ENCODE results near the gene MYH11.

Gene MYH11

DNA sequence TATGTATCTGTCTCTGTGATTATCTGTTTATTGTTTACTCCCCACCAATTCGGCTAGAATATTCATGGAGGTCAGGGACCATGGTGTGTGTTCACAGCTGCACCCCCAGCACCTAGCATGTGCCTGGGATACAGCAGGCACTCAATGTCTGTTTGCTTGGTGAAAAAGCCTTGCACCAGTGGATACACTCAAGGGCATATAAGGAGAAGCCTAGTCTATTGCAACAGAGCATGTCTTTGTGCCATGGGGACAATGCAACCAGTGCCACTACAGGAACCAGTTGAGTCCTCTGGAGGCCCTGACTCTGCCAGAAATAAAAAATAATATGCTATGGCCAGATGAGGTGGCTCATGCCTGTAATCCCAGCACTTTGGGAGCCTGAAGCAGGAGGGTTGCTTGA, 113.2 kb downstream of the MYH11 start:
- in situ Hi-C loops (cut with HindIII; ENCODE audit: low pct_ligation_motif_present, low sequenced_read_pairs): no loop called here
- TF ChIP-seq, protein P1, sequence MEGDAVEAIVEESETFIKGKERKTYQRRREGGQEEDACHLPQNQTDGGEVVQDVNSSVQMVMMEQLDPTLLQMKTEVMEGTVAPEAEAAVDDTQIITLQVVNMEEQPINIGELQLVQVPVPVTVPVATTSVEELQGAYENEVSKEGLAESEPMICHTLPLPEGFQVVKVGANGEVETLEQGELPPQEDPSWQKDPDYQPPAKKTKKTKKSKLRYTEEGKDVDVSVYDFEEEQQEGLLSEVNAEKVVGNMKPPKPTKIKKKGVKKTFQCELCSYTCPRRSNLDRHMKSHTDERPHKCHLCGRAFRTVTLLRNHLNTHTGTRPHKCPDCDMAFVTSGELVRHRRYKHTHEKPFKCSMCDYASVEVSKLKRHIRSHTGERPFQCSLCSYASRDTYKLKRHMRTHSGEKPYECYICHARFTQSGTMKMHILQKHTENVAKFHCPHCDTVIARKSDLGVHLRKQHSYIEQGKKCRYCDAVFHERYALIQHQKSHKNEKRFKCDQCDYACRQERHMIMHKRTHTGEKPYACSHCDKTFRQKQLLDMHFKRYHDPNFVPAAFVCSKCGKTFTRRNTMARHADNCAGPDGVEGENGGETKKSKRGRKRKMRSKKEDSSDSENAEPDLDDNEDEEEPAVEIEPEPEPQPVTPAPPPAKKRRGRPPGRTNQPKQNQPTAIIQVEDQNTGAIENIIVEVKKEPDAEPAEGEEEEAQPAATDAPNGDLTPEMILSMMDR (IDR thresholded peaks at IDR 0.05; ENCODE audit: low read depth, low read length, missing control alignments): no peak
- DNase-seq: no peak
- Histone ChIP-seq H3K36me3 (replicated peaks) (no peaks in the 10 kb centered on the region), H3K27me3 (replicated peaks) (no peaks in the 10 kb centered on the region), H3K4me3 (ENCODE audit: low read depth, low read length) (no peak overlapping the region), H3K27ac (no peak overlapping the region)

DNA sequence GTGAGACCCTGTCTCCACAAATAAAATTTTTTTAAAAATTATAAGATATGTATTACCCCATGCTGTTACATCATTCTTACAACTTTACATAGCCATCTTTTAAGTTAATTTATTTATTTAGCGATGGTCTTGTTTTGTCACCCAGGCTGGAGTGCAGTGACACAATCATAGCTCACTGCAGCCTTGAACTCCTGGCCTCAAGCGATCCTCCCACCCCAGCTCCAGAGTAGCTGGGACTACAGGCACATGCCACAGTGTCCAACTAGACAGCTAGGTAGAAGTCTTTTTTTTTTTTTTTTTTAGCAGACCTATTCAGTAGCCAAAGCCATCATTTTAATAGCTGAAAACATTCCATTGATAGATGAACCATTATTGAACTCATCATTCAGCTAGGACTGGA, 114.1 kb downstream of the MYH11 start:
- H3K36me3 ChIP-seq (replicated peaks): no peaks in the 10 kb centered on the region
- no peaks in the 10 kb centered on the region for H3K27me3 ChIP-seq (replicated peaks)
- H3K27ac ChIP-seq: no peak overlapping the region
- no peak for DNase-seq
- in situ Hi-C loops (cut with HindIII; ENCODE audit: low pct_ligation_motif_present, low sequenced_read_pairs): no loop called here
- TF ChIP-seq, protein P1 (IDR thresholded peaks at IDR 0.05; ENCODE audit: low read depth, low read length, missing control alignments): no peak
- H3K4me3 ChIP-seq (ENCODE audit: low read depth, low read length): no peak overlapping the region

DNA sequence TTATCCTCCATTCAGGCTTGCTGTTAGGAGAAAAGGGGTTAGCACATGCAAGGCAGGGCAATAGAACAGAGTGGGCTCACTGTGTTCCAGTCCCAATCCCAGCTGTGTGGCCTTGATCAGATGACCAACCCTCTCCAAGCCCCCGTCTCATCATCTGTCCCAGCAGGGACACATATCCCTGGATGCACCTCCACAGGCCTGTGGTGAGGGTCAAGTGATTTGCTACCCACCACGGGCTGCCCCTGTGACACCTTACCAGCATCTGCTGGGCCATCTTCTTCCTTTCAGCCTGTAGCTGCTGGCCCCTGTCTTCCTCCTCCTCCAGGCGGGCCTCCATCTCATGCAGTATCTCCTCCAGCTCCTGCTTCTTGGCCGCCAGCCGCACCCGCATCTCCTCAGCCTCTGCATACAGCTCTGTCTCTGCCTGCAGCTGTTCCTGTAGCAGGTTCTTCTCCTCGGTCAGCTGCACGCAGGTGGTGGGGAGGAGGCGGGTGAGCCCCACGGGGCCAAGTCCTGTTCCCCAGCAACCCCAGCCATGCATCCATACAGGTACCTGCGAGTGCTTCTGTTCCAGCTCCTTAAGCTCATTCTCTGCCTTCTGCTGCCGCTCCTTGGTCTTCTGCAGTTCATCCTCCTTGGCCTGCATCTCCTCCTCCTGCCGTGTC, 115.5 kb downstream of the MYH11 start:
- DNase-seq: no peak
- in situ Hi-C loops (cut with HindIII; ENCODE audit: low pct_ligation_motif_present, low sequenced_read_pairs): no loop called here
- no peak overlapping the region for H3K27ac ChIP-seq
- TF ChIP-seq, protein P1 (IDR thresholded peaks at IDR 0.05; ENCODE audit: low read depth, low read length, missing control alignments): no peak
- no peak overlapping the region for H3K4me3 ChIP-seq (ENCODE audit: low read depth, low read length)
- no peaks in the 10 kb centered on the region for H3K27me3 ChIP-seq (replicated peaks)
- no peaks in the 10 kb centered on the region for H3K36me3 ChIP-seq (replicated peaks)

DNA sequence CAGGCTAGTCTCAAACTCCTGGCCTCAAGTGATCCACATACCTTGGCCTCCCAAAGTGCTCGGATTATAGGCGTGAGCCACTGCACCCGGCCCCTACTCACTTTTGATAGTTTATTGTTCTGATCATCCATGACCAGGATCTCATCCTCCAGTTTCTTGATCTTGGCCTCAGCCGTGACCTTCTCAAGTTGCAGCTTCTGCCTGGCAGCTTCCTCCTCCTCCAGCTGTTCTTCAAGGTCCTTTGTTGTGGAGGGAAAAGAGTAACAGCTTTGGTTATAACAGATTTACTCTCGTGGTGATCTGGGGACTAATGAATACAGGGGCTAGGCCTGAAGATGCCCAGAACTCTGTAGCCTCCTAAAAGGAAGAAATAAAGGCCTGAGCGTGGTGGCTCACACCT, 116.9 kb downstream of the MYH11 start:
- TF ChIP-seq, protein P1 (IDR thresholded peaks at IDR 0.05; ENCODE audit: low read depth, low read length, missing control alignments): no peak
- Histone ChIP-seq H3K27ac (no peak overlapping the region), H3K27me3 (replicated peaks) (no peaks in the 10 kb centered on the region), H3K36me3 (replicated peaks) (no peaks in the 10 kb centered on the region), H3K4me3 (ENCODE audit: low read depth, low read length) (no peak overlapping the region)
- in situ Hi-C loops (cut with HindIII; ENCODE audit: low pct_ligation_motif_present, low sequenced_read_pairs): no loop called here
- no peak for DNase-seq

DNA sequence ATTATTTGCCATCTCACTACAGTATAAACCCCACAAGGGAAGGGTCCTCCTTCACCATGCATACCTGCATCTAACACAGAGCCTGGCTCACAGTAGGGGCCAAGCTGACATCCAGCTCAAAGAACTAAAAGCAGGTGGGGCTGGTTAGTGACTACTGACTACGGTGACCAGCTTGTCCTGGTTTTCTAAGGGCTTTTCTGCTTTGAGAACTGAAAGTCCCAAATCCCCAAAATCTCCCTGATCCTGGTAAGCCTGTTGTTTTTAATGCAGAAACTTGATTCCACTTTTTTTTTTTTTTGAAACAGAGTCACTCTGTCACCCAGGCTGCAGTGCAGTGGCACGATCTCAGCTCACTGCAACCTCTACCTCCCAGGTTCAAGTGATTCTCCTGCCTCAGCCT, 117.4 kb downstream of the MYH11 start:
- DNase-seq: no peak
- TF ChIP-seq, protein P1 (IDR thresholded peaks at IDR 0.05; ENCODE audit: low read depth, low read length, missing control alignments): no peak
- in situ Hi-C loops (cut with HindIII; ENCODE audit: low pct_ligation_motif_present, low sequenced_read_pairs): no loop called here

DNA sequence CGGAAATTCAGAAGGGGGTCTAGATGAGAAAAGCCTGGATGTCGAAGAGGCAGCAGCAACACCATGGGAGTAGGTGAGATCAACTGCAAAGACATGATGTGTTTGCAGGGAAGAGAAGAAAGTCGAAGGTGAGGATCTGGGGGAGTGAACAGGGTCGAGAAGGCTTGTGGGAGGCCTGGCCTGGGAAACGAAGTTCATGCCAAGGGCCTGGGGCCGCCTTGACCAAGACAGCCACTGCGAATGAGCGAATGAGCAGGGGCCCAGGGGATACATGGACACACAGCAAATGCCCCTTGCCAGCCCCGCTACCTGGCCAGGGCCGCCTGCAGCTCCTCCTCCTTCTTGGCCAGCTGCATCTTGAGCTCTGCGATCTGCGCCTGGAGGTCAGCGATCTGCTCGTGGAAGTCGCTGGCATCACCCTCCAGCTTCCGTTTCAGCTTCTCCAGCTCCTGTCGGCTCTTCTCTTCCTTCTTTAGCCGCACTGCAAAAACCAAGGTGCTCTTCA, 119.6 kb downstream of the MYH11 start:
- Histone ChIP-seq H3K27me3 (replicated peaks) (no peaks in the 10 kb centered on the region), H3K36me3 (replicated peaks) (no peaks in the 10 kb centered on the region), H3K27ac (no peak overlapping the region), H3K4me3 (ENCODE audit: low read depth, low read length) (no peak overlapping the region)
- DNase-seq: no peak
- in situ Hi-C loops (cut with HindIII; ENCODE audit: low pct_ligation_motif_present, low sequenced_read_pairs): no loop called here
- TF ChIP-seq, protein P1 (IDR thresholded peaks at IDR 0.05; ENCODE audit: low read depth, low read length, missing control alignments): no peak

More for the DNA sequence above, 117.4 kb downstream of the MYH11 start:
- Histone ChIP-seq H3K27ac (no peak overlapping the region), H3K4me3 (ENCODE audit: low read depth, low read length) (no peak overlapping the region), H3K27me3 (replicated peaks) (no peaks in the 10 kb centered on the region), H3K36me3 (replicated peaks) (no peaks in the 10 kb centered on the region)
